ENCODE results near the gene MOCOS.
A peak's percentile ranks its signal among the peaks of the same experiment; 100 is the strongest.

Gene MOCOS

GRCh38 chr18:36275561-36275960 is 88.3 kb downstream of the MOCOS start:
- no peak for DNase-seq

DNA sequence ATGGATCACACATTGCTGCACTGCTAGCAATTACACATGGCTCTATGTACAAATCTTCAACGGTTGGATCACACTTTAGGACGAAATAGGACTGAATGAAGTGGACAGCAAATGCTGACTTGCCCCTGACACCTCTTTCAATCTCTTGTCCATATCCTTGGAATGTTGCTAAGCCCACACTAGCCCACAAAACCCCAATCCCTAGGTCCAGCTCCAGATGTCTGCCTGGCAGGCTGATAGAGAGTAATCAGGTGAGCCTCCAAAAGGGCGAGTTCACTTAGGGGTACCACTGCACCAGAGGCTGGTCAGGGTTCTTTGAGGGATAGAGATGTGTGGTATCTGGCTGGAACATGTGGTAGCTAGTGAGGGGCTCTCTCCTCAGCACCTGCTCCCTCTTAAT is 91.7 kb downstream of the MOCOS start:
- DNase-seq: no peak

GRCh38 chr18:36281936-36282335 is 94.6 kb downstream of the MOCOS start:
- no peak for DNase-seq

DNA sequence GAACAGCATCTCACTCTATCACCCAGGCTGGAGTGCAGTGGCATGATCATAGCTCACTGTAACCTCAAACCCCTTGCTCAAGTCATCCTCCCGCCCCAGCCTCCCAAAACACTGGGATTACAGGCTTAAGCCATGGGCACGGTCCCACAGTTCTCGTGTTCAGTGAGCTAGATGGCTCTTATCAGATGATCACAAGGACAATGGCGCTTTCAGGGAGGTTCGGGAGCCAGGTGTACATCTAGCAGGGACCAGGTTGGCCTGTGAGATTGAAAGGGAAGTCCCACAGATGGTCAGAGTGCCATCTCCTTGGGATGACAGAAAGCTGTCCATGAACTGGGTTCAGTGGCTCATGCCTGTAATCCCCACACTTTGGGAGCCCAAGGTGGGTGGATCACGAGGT is 96.2 kb downstream of the MOCOS start:
- DNase-seq: no peak

DNA sequence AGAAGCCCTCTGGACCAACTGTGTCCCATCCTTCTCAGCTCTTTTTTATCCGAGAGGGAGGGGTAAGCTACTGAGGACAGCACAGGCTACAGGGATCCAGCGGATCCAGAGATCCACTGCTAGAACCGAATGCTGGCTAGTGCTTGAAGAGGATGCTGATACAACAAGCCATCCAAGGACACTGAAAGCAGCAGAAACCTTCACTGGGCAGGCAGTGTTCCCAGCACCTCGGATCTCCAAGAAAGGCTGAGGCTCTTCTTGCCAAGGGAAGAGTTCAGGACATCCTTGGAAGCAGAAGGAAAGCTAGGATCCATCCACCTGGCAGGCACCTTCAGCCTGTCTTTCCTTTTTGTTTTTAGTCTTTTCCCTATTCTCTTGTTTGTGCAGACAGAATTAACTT is 97.0 kb downstream of the MOCOS start:
- no peak for DNase-seq

- peak; percentile 42 to 66 for DNase-seq
These were observed 97.5 kb downstream of the MOCOS start for GRCh38 chr18:36284671-36285295.

GRCh38 chr18:36287653-36288052 is 100.4 kb downstream of the MOCOS start:
- no peak for DNase-seq

GRCh38 chr18:36288689-36289088 is 101.4 kb downstream of the MOCOS start:
- no peak for DNase-seq

GRCh38 chr18:36294031-36294430 is 106.7 kb downstream of the MOCOS start:
- no peak for DNase-seq

GRCh38 chr18:36295214-36295613 is 107.9 kb downstream of the MOCOS start:
- no peak for DNase-seq

DNA sequence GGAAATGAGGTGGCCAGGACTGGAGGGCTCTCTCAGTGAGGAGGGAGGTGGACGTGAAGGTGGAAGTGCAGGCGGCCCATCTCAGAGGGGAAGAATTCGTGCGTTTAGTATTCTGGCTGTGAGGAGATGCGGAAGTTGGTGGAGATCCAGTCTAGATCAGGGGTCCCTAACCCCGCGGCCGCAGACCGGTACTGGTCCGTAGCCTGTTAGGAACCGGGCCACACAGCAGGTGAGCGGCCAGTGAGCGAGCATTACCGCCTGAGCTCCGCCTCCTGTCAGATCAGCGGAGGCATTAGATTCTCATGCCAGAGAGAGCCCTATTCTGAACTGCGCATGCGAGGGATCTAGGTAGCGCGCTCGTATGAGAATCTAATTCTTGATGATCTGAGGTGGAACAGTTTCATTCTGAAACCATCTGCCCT is 108.6 kb downstream of the MOCOS start:
- DNase-seq: no peak

DNA sequence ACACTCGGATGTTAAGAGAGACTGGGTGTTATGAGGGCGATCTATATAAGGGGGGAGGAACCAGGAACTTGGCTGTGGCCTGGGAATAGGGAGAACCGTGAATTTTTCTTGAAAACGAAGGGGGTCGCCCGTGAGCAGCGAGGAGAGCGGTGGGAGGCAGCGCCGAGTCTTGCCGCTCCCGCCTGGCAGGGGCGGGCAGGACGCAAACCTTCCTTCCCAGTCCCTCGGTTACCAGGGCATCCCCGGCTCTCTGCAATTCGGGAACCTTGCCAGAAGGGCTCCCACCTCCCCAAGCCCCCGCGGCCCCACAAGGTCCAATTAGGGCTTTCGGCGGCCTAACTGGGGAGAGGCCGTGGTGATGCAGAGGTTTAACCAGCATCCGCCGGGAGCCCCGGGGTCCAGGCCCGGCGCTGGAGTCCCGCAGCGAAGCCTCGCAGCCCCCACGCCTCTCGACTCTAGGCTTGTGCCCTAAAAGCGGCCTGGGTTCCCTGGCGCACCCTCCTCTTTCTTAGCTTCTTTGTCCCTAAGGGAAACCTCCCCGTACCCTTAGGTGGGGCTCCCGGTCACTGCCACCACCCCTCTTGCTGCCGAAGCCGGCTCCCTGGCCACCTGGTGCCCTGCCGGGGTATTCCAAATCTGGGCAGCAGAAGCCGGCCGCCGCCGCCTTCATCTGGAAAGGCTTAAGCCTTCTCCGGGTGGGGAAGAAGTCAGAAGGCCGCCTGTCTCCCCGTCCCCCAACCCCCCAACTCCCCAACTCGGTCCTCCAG is 109.5 kb downstream of the MOCOS start:
- DNase-seq: no peak

- no peak for DNase-seq
These were observed 110.3 kb downstream of the MOCOS start, which contains the start of gene FHOD3 for GRCh38 chr18:36297417-36298125. TSS of gene FHOD3 (plus strand) at chr18:36297713. CDS start at chr18:36297836, 123 bp downstream.

DNA sequence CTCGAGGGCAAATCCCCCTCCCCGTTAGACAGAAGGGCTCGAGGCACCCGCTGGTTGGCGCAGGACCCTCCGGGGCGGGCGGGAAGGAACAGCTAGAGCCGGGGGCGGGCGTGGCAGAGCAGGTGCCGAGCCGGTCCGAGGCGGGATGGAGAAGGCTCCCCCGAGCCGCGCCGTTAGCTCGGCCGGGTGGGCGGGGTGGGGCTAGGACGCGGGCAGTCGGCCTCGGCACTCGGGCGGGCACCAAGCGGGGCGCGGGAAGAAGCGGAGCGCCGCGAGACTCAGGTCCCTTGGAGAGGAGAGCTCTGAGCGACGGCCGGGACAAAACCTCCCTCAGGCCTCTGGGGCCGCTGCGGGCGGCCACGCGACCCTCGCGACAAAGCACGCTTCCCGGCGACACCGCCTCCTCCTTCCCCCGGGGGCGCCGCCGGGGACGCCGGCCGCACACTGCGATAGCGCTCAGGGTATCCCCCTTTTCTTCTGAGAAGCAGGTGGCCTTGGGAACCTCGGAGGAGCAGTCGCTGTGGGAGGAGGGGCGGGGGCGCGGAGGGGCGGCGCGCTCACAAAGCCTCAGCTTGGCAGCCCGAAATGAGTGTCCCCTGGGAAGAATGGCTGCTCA is 110.9 kb downstream of the MOCOS start:
- no peak for DNase-seq

DNA sequence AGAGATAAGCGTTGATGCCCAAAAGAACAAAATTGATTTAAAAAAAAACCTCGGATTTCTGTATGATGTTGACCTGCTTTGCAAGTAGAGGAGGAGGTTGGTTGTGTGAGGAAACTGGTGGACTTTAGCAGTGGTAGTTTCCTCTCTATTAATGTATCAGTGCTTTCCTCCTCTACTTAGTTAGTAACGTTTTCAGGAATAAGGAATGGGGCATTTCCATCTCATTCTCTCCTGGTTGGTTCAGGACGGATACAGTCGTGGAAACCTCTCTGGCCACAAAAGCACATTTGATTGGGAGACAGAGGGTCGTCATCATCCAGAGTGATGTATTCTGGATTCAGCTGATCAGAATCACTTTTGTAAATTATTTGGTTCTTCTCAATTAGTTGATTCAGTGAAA is 111.7 kb downstream of the MOCOS start:
- no peak for DNase-seq

- DNase-seq: no peak
These were observed 112.9 kb downstream of the MOCOS start for GRCh38 chr18:36300211-36300610.

GRCh38 chr18:36301884-36302283 is 114.6 kb downstream of the MOCOS start:
- no peak for DNase-seq

DNA sequence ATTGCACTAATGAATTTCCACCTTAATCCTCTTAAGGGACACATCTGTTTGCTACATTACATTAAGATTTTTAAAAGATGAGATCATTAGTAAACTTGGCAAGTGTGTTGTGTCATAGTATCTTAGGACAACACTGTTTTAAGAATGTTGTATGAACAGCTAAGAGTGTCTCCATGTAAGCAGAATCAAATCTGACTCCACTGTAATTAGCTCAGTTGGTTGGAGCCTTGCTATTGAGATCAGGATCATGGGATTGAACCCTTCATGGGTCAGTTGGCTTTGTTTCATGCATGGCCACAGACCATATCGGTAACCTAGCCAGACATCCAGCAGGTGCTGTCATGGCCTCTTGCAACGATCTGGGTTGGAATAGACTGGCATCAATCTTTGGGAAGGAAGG is 115.4 kb downstream of the MOCOS start:
- no peak for DNase-seq

GRCh38 chr18:36303211-36303844 is 116.0 kb downstream of the MOCOS start:
- no peak for DNase-seq

DNA sequence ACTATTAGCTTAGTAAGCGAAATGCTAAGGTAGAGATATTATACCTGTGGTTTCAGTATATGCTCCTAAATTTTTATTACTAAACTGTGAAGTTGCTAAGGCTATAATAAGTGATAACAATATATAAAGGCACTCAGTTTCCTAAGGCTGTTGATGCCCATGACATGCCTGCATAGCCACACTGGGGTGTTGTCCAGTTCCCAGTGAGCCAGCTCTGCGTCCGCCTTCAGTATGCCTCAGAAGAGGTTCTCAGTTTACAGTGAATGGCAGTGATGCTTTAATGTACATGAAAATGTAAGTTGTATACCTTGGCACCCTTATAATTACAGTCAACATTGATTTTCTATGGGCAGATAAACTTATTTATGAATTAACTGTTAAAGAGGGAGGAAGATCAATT is 117.4 kb downstream of the MOCOS start:
- DNase-seq: no peak

GRCh38 chr18:36305375-36305774 is 118.1 kb downstream of the MOCOS start:
- no peak for DNase-seq

- DNase-seq: no peak
These were observed 120.2 kb downstream of the MOCOS start for GRCh38 chr18:36307513-36307912.
